SK-N-SH (cell line): Measurements from ENCODE around the gene EFEMP2.

Source experiments
- CHD2 ChIP-seq: fragments of 150-350 bp; IDR thresholded peaks from 2 replicates; pipeline ENCODE4 v1.6.1; 2018; ENCODE audit warnings: low read length; ENCODE audit not compliant: partially characterized antibody
- CTCF ChIP-seq: fragments of 200-600 bp; sonication (generic); IDR thresholded peaks from 2 replicates; pipeline ENCODE4 v1.6.1; 2017; ENCODE audit warnings: antibody characterized with exemption, mild to moderate bottlenecking, moderate library complexity
- EP300 ChIP-seq, 2 experiments: IDR thresholded peaks; 2 replicates each; pipeline versions ENCODE4 v1.4.0 to v1.6.1; 2012; ENCODE audit warnings: borderline replicate concordance in 1 of 2, low read depth in 1 of 2, low read length in 1 of 2
- EZH2phosphoT487 ChIP-seq: fragments of 200-600 bp; sonication (generic); IDR thresholded peaks from 2 replicates; pipeline ENCODE4 v1.6.1; 2017; ENCODE audit warnings: low read depth, mixed run types, mild to moderate bottlenecking, antibody characterized with exemption, moderate library complexity, borderline replicate concordance
- GABPA ChIP-seq: IDR thresholded peaks from 2 replicates; pipeline ENCODE4 v1.4.0; 2012; ENCODE audit warnings: low read depth, mild to moderate bottlenecking
- IRF3 ChIP-seq: fragments of 150-350 bp; IDR thresholded peaks from 2 replicates; pipeline ENCODE4 v1.6.1; 2016; ENCODE audit warnings: mild to moderate bottlenecking, low read depth, low read length
- JUND ChIP-seq: IDR thresholded peaks from 2 replicates; pipeline ENCODE4 v1.4.0; 2012
- MEF2A ChIP-seq: IDR thresholded peaks from 2 replicates; pipeline ENCODE4 v1.4.0; 2012; ENCODE audit warnings: low read depth, borderline replicate concordance
- MXI1 ChIP-seq: IDR thresholded peaks from 2 replicates; pipeline ENCODE4 v1.6.1; 2012; ENCODE audit warnings: mild to moderate bottlenecking, low read depth, low read length, improper control_type of control experiment
- PBX3 ChIP-seq: IDR thresholded peaks from 2 replicates; pipeline ENCODE4; 2012
- POLR2AphosphoS5 ChIP-seq: IDR thresholded peaks from 2 replicates; pipeline ENCODE4 v1.6.1; 2012; ENCODE audit warnings: low read depth, low read length
- RAD21 ChIP-seq: IDR thresholded peaks from 2 replicates; pipeline ENCODE4 v1.6.1; 2012; ENCODE audit warnings: mild to moderate bottlenecking, low read length
- RXRA ChIP-seq: IDR thresholded peaks from 2 replicates; pipeline ENCODE4 v1.4.0; 2012; ENCODE audit warnings: low read depth, mild to moderate bottlenecking, borderline replicate concordance
- YY1 ChIP-seq: IDR thresholded peaks from 2 replicates; pipeline ENCODE4 v1.4.0; 2012; ENCODE audit warnings: low read depth, mild to moderate bottlenecking

GRCh38 chr11:65864706-65865471, 7.7 kb downstream of the EFEMP2 start:
- TF ChIP-seq CTCF (no peak), EP300 (IDR thresholded peaks at IDR 0.05; ENCODE audit: borderline replicate concordance in 1 of 2, low read depth in 1 of 2, low read length in 1 of 2) (no peak), PBX3 (0 out of 2 replicates have a peak, but pooled peaks have one; percentile 21), EZH2phosphoT487 (no peak), CHD2 (no peak), POLR2AphosphoS5 (no peak), RAD21 (no peak), MEF2A (no peak), GABPA (no peak), MXI1 (no peak), RXRA (no peak), IRF3 (no peak), YY1 (no peak), JUND (no peak)
